ENCODE results near the gene TRIM71. TPM values are rescaled to one million over a fixed set of nuclear protein-coding genes. Genes with fewer than 3 reads are reported as not detected.

The TRIM71 gene
- total RNA-seq, 2 experiments from 2014 or later, result not detected

- Mint-ChIP-seq H3K9me3 (no peaks in the 10 kb centered on the region), H3K4me3 (no peak overlapping the region), H3K4me1 (no peaks in the 10 kb centered on the region), H3K27ac (no peak overlapping the region), H3K36me3 (ENCODE audit: low read depth) (no peaks in the 10 kb centered on the region), H3K27me3 (peaks cover 9% of the 10 kb centered on the region)
- ChIA-PET CTCF (interaction anchor here (0.6 to 0.9 kb wide), 2 partner anchors 12 to 456 kb away, joined by 3 to 7 read pairs; no protein-coding TSS in a partner anchor), POLR2A (no interaction called here)
- DNase-seq, result no peak
These were observed 32.8 kb downstream of the TRIM71 start for GRCh38 chr3:32850636-32851035.

DNA sequence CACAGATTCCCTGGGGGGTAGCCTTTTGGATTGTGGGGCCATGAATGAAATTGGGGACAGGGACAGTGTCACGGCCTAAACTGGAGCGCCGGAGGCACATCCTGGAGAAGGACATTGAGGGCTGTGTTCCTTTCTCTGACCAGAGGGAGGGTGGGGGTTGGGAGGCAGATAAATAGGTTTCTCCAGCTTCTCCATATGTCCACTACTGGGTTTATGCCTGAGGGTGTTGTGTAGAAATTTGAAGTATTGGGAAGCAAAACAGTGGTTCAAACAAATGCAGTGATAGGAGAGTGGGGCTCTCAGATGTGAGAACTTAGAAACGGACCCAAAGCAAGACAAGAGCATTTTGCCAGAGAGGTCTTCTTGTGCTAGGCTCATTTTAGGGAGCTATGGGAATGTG is 34.3 kb downstream of the TRIM71 start:
- no peak for DNase-seq
- ChIA-PET POLR2A (no interaction called here), CTCF (interaction anchor here (0.7 kb wide), 1 partner anchor 10 kb away, joined by 3 read pairs; no protein-coding TSS in a partner anchor)
- H3K4me1 Mint-ChIP-seq, result no peaks in the 10 kb centered on the region
- no peaks in the 10 kb centered on the region for H3K36me3 Mint-ChIP-seq (ENCODE audit: low read depth)
- H3K4me3 Mint-ChIP-seq, result no peak overlapping the region
- no peaks in the 10 kb centered on the region for H3K9me3 Mint-ChIP-seq
- no peak overlapping the region for H3K27ac Mint-ChIP-seq
- H3K27me3 Mint-ChIP-seq, result peaks cover 12% of the 10 kb centered on the region

DNA sequence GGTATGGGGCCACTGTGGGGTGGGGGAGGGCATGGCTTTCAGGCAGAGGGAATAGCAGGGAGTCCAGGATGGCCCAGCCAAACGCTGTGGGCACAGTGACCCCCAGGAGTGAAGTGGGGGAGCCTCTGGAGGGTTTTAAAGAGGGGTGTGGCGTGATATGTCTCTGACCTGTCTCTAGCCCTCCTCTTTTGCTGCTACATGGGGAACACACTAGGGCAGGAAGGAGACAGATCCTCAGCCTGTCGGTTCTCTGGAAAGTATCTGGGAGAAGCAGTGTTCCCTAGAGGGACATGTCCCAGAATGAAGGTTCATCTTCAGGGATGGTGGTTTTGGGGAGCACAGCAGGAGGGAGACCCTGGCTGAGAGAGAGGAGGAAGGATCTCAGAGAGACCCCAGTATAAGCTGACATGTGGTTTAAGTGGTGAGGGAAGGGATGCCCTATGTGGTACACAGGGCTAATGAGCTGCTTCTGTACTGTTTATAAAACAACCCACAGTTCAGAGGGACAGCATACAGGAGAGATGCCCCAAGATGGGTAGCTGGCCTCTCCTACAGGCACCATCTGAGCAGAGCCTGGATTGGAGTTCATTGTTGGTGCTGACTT is 37.7 kb downstream of the TRIM71 start:
- no peaks in the 10 kb centered on the region for H3K36me3 Mint-ChIP-seq (ENCODE audit: low read depth)
- no peak overlapping the region for H3K4me3 Mint-ChIP-seq
- H3K4me1 Mint-ChIP-seq, result no peaks in the 10 kb centered on the region
- peaks cover 10% of the 10 kb centered on the region for H3K27me3 Mint-ChIP-seq
- DNase-seq, result no peak
- no peaks in the 10 kb centered on the region for H3K9me3 Mint-ChIP-seq
- no peak overlapping the region for H3K27ac Mint-ChIP-seq
- CTCF ChIA-PET, result no interaction called here
- POLR2A ChIA-PET, result no interaction called here

GRCh38 chr3:32856355-32856889 is 38.6 kb downstream of the TRIM71 start:
- no peak for DNase-seq
- H3K36me3 Mint-ChIP-seq (ENCODE audit: low read depth), result no peaks in the 10 kb centered on the region
- ChIA-PET CTCF (interaction anchor here (1.0 kb wide), 1 partner anchor 15 kb away, joined by 3 read pairs; no protein-coding TSS in a partner anchor), POLR2A (no interaction called here)
- no peaks in the 10 kb centered on the region for H3K9me3 Mint-ChIP-seq
- H3K27me3 Mint-ChIP-seq, result peaks cover 10% of the 10 kb centered on the region
- no peak overlapping the region for H3K27ac Mint-ChIP-seq
- H3K4me1 Mint-ChIP-seq, result no peaks in the 10 kb centered on the region
- H3K4me3 Mint-ChIP-seq, result no peak overlapping the region

- ChIA-PET CTCF (interaction anchor here (1.0 kb wide), 1 partner anchor 15 kb away, joined by 3 read pairs; no protein-coding TSS in a partner anchor), POLR2A (no interaction called here)
- Mint-ChIP-seq H3K27ac (no peak overlapping the region), H3K27me3 (peaks cover 5% of the 10 kb centered on the region), H3K4me3 (no peak overlapping the region), H3K4me1 (no peaks in the 10 kb centered on the region), H3K9me3 (no peaks in the 10 kb centered on the region), H3K36me3 (ENCODE audit: low read depth) (no peaks in the 10 kb centered on the region)
- DNase-seq, result no peak
These were observed 39.2 kb downstream of the TRIM71 start for GRCh38 chr3:32856901-32857507.

DNA sequence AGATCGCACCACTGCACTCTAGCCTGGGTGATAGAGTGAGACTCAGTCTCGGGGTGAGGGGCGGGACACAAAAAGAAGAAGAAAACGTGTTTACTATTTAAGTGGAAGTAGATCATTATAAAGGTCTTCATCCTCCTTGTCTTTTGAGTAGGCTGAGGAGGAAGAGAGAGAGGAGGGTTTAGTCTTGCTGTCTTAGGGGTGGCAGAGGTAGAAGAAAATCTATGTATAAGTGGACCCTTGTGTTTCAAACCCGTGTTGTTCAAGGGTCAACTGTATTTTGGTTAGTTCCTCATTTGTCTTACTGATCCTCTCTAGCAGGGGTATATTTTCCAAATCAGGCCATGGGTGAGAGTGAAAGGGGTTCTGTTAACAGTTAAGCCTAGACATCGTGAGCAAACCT is 40.1 kb downstream of the TRIM71 start:
- no peak for DNase-seq
- Mint-ChIP-seq H3K27me3 (peaks cover 5% of the 10 kb centered on the region), H3K9me3 (no peaks in the 10 kb centered on the region), H3K4me1 (no peaks in the 10 kb centered on the region), H3K27ac (no peak overlapping the region), H3K4me3 (no peak overlapping the region), H3K36me3 (ENCODE audit: low read depth) (no peaks in the 10 kb centered on the region)
- ChIA-PET CTCF (no interaction called here), POLR2A (no interaction called here)

- POLR2A ChIA-PET, result no interaction called here
- H3K4me3 Mint-ChIP-seq, result no peak overlapping the region
- H3K27ac Mint-ChIP-seq, result no peak overlapping the region
These were observed 41.9 kb downstream of the TRIM71 start for GRCh38 chr3:32859604-32860237.

GRCh38 chr3:32860499-32860898 is 42.7 kb downstream of the TRIM71 start:
- no peaks in the 10 kb centered on the region for H3K9me3 Mint-ChIP-seq
- no peak for DNase-seq
- peaks cover 8% of the 10 kb centered on the region for H3K27me3 Mint-ChIP-seq
- H3K27ac Mint-ChIP-seq, result no peak overlapping the region
- no peaks in the 10 kb centered on the region for H3K36me3 Mint-ChIP-seq (ENCODE audit: low read depth)
- H3K4me3 Mint-ChIP-seq, result no peak overlapping the region
- H3K4me1 Mint-ChIP-seq, result no peaks in the 10 kb centered on the region
- POLR2A ChIA-PET, result no interaction called here
- CTCF ChIA-PET, result no interaction called here

More at GRCh38 chr3:32859604-32860237, 41.9 kb downstream of the TRIM71 start:
- H3K9me3 Mint-ChIP-seq, result no peaks in the 10 kb centered on the region
- CTCF ChIA-PET, result no interaction called here
- no peaks in the 10 kb centered on the region for H3K36me3 Mint-ChIP-seq (ENCODE audit: low read depth)
- H3K27me3 Mint-ChIP-seq, result peaks cover 8% of the 10 kb centered on the region
- DNase-seq, result no peak
- H3K4me1 Mint-ChIP-seq, result no peaks in the 10 kb centered on the region

DNA sequence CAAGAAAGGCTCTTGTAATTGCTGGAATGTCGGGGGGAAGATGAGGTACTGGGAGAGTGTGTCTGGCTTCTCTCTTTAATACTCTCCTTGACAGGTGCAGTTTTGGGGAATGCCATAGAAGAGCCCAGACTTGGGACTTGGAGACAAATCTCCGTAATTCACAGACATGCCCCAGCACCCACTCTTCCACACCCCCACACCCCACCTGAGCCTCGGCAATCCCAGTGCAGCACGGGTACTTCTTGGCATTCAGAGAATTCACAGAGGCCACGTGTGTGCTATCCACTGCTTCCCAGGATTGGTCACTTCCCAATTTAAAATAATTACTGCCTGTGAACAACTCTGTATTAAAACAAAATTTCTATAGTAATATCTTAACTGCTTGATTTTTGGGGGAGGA is 43.9 kb downstream of the TRIM71 start:
- H3K27ac Mint-ChIP-seq, result no peak overlapping the region
- H3K36me3 Mint-ChIP-seq (ENCODE audit: low read depth), result no peaks in the 10 kb centered on the region
- H3K4me1 Mint-ChIP-seq, result no peaks in the 10 kb centered on the region

GRCh38 chr3:32862247-32862935 is 44.6 kb downstream of the TRIM71 start:
- DNase-seq, result no peak
- no peak overlapping the region for H3K4me3 Mint-ChIP-seq
- CTCF ChIA-PET, result no interaction called here
- no peaks in the 10 kb centered on the region for H3K4me1 Mint-ChIP-seq
- H3K36me3 Mint-ChIP-seq (ENCODE audit: low read depth), result no peaks in the 10 kb centered on the region
- H3K9me3 Mint-ChIP-seq, result no peaks in the 10 kb centered on the region
- H3K27ac Mint-ChIP-seq, result no peak overlapping the region
- peaks cover 5% of the 10 kb centered on the region for H3K27me3 Mint-ChIP-seq
- POLR2A ChIA-PET, result no interaction called here

More for the DNA sequence above, 43.9 kb downstream of the TRIM71 start:
- CTCF ChIA-PET, result no interaction called here
- H3K4me3 Mint-ChIP-seq, result no peak overlapping the region
- H3K9me3 Mint-ChIP-seq, result no peaks in the 10 kb centered on the region
- peaks cover 8% of the 10 kb centered on the region for H3K27me3 Mint-ChIP-seq
- DNase-seq, result no peak
- POLR2A ChIA-PET, result no interaction called here

GRCh38 chr3:32862936-32863487 is 45.2 kb downstream of the TRIM71 start:
- Mint-ChIP-seq H3K36me3 (ENCODE audit: low read depth) (no peaks in the 10 kb centered on the region), H3K4me1 (no peaks in the 10 kb centered on the region), H3K9me3 (no peaks in the 10 kb centered on the region), H3K27ac (no peak overlapping the region), H3K27me3 (peaks cover 5% of the 10 kb centered on the region), H3K4me3 (no peak overlapping the region)
- ChIA-PET CTCF (no interaction called here), POLR2A (no interaction called here)
- DNase-seq, result no peak

DNA sequence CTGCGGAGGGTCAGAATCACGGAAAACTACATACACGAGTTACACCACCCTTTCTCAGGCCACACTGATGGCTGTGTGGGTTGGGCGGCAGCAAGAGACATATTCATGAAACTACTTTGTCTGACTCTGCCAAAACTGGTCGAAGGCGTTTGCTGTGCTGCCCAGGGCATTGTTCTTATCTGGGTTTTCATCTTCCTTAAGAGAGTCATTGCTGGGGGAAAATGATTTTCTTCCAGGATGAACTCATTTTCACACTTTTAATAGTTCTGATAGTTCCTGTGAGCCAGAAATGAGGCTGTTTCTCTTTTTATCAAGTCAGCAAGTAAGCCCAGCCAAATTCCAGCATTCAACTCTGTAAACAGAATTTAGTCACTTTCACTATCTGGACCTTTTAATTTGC is 47.6 kb downstream of the TRIM71 start:
- no peaks in the 10 kb centered on the region for H3K36me3 Mint-ChIP-seq (ENCODE audit: low read depth)
- H3K9me3 Mint-ChIP-seq, result no peaks in the 10 kb centered on the region
- no peak for DNase-seq
- ChIA-PET POLR2A (no interaction called here), CTCF (no interaction called here)
- H3K27me3 Mint-ChIP-seq, result peaks cover 5% of the 10 kb centered on the region
- H3K27ac Mint-ChIP-seq, result no peak overlapping the region
- H3K4me1 Mint-ChIP-seq, result no peaks in the 10 kb centered on the region
- no peak overlapping the region for H3K4me3 Mint-ChIP-seq

DNA sequence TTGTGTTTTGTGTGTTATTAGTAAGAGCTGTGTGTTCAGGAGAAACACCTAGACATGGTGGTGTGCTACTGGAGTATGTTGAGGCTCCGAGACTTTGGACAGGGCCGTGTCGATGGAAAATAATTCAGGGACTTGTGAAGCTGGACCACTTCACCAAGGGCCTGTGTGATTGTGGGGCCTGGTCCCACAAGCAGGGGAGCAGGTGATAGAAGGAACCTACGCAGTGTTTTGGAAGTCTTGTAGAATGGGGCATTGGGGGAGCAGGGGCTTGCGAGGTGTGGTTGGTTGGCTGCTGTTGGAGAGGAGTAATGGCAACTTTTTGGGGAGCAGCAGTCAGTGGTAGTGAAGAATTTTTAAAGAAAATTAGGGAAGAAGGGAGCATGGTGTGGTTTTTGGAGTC is 48.7 kb downstream of the TRIM71 start:
- ChIA-PET CTCF (no interaction called here), POLR2A (no interaction called here)
- Mint-ChIP-seq H3K27me3 (peaks cover 5% of the 10 kb centered on the region), H3K4me1 (no peaks in the 10 kb centered on the region), H3K4me3 (no peak overlapping the region), H3K36me3 (ENCODE audit: low read depth) (no peaks in the 10 kb centered on the region), H3K27ac (no peak overlapping the region), H3K9me3 (no peaks in the 10 kb centered on the region)
- no peak for DNase-seq

Data from activated CD4-positive, alpha-beta T cell treated with anti-CD3 and anti-CD28 coated beads, Interleukin-2, amount 10 ng/mL, durations not matched to agents 7 days and 5 days (primary cell).